Ascending aorta (tissue), 2 donors: Measurements from ENCODE around the gene AKAP14. TPM values are rescaled to one million over a fixed set of nuclear protein-coding genes. Genes with fewer than 3 reads are reported as not detected.
"Not testable (repeated sequence)": the region's sequence is repeated elsewhere in the genome, so short reads cannot be mapped to it uniquely, and the experiment has no call there.

ENCODE experiments used
- DNase-seq, 2 donors: peaks; one replicate each; pipeline ENCODE4 v3.0.0-alpha.2; 2019; ENCODE audit warnings: low spot score in 2 of 2
- H3K27ac ChIP-seq, 2 donors: fragments of 200-600 bp; sonication (generic); one replicate each; pipeline ENCODE4 v1.5.1; 2016 to 2017; ENCODE audit warnings: mild to moderate bottlenecking in 1 of 2
- H3K27me3 ChIP-seq: fragments of 200-600 bp; sonication (generic); one replicate; pipeline ENCODE4 v1.5.1; 2017
- H3K36me3 ChIP-seq, 2 donors: fragments of 200-600 bp; sonication (generic); one replicate each; pipeline ENCODE4 v1.5.1; 2016
- H3K4me1 ChIP-seq, 2 donors: fragments of 200-600 bp; sonication (generic); one replicate each; pipeline ENCODE4 v1.5.1; 2016 to 2017; ENCODE audit warnings: mild to moderate bottlenecking in 1 of 2
- H3K4me3 ChIP-seq, 2 donors: fragments of 200-600 bp; sonication (generic); one replicate each; pipeline ENCODE4 v1.5.1; 2016 to 2017; ENCODE audit warnings: mild to moderate bottlenecking in 1 of 2
- H3K9me3 ChIP-seq, 2 donors: fragments of 200-600 bp; sonication (generic); one replicate each; pipeline ENCODE4 v1.5.1; 2016
- CTCF ChIP-seq, 3 experiments: fragments of 200-600 bp in 2 of 3; fragments of 450-650 bp in 1 of 3; sonication (generic) in 2 of 3; IDR thresholded peaks; one replicate each; pipeline ENCODE4 v1.5.1; 2016 to 2019; ENCODE audit warnings: antibody characterized with exemption in 3 of 3, mild to moderate bottlenecking in 1 of 3, moderate library complexity in 1 of 3
- intact Hi-C: fragments of 100-400 bp; cut with DNase I; formaldehyde crosslinking; loops from one replicate; pipeline ENCODE4 v1.15.1; 2023
- total RNA-seq: library from RNA; depleted of rRNA; stranded (reverse); fragments of >200 nt; gene quantifications from one replicate; pipeline ENCODE4 v1.1.0, GENCODE V29; 2016

The AKAP14 gene
- total RNA-seq, 1 donor from 2014 or later = not detected

GRCh38 chrX:119960625-119961024 lies 64.9 kb downstream of the AKAP14 start:
- TF ChIP-seq CTCF (IDR thresholded peaks at IDR 0.05) = no peak
- Histone ChIP-seq H3K9me3 (no peaks in the 10 kb centered on the region), H3K36me3 (no peaks in the 10 kb centered on the region), H3K27ac (no peak overlapping the region), H3K27me3 (no peaks in the 10 kb centered on the region), H3K4me1 (no peaks in the 10 kb centered on the region), H3K4me3 (no peak overlapping the region)
- DNase-seq = no peak
- intact Hi-C loops = no loop called here

GRCh38 chrX:119966837-119967236 lies 71.1 kb downstream of the AKAP14 start:
- H3K4me1 ChIP-seq, H3K27ac ChIP-seq, DNase-seq, H3K27me3 ChIP-seq, H3K9me3 ChIP-seq, H3K36me3 ChIP-seq, H3K4me3 ChIP-seq, intact Hi-C loops: not testable (repeated sequence)

Other genes starting within 250 kb of the AKAP14 start
- 10.6 TPM for gene SEPTIN6, start 202.7 kb upstream of the AKAP14 start, total RNA-seq
- not detected for gene SOWAHD, start 137.3 kb upstream of the AKAP14 start, total RNA-seq
- gene RPL39, start 104.3 kb upstream of the AKAP14 start, total RNA-seq = 2,929 TPM
- gene UPF3B, start 42.9 kb upstream of the AKAP14 start, total RNA-seq = not detected
- 8.8 TPM for gene RNF113A, start 24.2 kb upstream of the AKAP14 start, total RNA-seq
- 24.5 TPM for gene NDUFA1, start 24.1 kb upstream of the AKAP14 start, total RNA-seq
- gene NKAP, start 47.9 kb downstream of the AKAP14 start, total RNA-seq = 1.2 TPM
- gene RHOXF2B, start 181.8 kb downstream of the AKAP14 start, total RNA-seq = not detected
- gene RHOXF1, start 220.0 kb downstream of the AKAP14 start, total RNA-seq = not detected